Right atrium auricular region (tissue), 2 donors: ENCODE data around the gene CCDC181. TPM values are rescaled to one million over a fixed set of nuclear protein-coding genes. Genes with fewer than 3 reads are reported as not detected.

Experiments
- DNase-seq: peaks from one replicate; pipeline ENCODE4 v3.0.0-alpha.2; 2019; ENCODE audit warnings: low spot score
- H3K27ac ChIP-seq, 2 donors: fragments of 200-600 bp; sonication (generic); 1 replicate in 1 of 2; 2 replicates in 1 of 2; pipeline ENCODE4 v1.5.1; 2016 to 2019
- H3K27me3 ChIP-seq, 2 donors: fragments of 200-600 bp; sonication (generic); one replicate each; pipeline versions ENCODE4 v1.5.1 to v1.6.0; 2017 to 2019
- H3K36me3 ChIP-seq: fragments of 200-600 bp; sonication (generic); one replicate; pipeline ENCODE4 v1.5.1; 2016
- H3K4me1 ChIP-seq, 2 donors: fragments of 200-600 bp; sonication (generic); one replicate each; pipeline versions ENCODE4 v1.5.1 to v1.6.0; 2017 to 2019
- H3K4me3 ChIP-seq, 2 donors: fragments of 200-600 bp; sonication (generic); 1 replicate in 1 of 2; 2 replicates in 1 of 2; pipeline ENCODE4 v1.5.1; 2017 to 2019; ENCODE audit warnings: mild to moderate bottlenecking in 1 of 2, moderate library complexity in 1 of 2
- H3K9me3 ChIP-seq, 2 donors: fragments of 200-600 bp; sonication (generic); one replicate each; pipeline ENCODE4 v1.5.1; 2019
- total RNA-seq, 2 donors: library from RNA; depleted of rRNA; stranded (reverse); fragments of >200 nt; gene quantifications; one replicate each; pipeline ENCODE4 v1.1.0, GENCODE V29; 2016
- TF ChIP-seq, protein P1 (sequence below), 2 donors: fragments of 200-600 bp; sonication (generic); IDR thresholded peaks; one replicate each; pipeline ENCODE4 v1.5.1; 2019; ENCODE audit warnings: antibody characterized with exemption in 2 of 2

The CCDC181 gene
- total RNA-seq, 2 donors from 2014 or later: 0.37 to 1.9 TPM

DNA sequence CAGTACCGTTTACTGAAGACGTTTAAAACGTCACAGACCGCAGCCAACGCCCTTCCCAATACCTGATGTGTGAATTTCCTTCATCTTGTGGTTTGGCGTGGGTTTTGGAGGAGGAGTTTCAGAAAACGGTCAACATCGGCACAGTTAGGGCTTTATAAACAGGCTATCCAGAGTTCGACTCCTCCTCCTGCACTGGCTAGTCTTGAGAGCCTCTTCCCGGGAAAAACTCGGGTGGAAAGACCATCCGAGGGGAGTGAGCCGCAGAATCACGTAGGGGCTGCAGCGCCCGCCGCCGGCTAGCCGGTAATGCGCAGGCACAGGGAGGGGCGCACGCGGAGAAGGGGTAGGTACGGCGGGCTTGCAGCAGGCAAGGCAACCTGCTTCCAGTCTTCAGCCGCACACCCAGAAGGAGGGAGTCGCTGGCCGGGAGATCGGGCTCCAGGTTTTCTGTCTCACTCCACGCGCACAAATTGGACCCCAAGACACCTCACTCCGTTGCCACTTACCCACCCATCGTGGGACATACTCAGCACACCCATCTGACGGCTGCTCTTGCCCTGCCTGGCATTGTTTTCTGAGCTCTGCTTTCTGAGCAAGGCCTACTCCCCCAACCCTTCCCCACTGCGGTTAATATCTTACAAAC is 33.0 kb upstream of the CCDC181 start:
- DNase-seq: no peak
- H3K4me3 ChIP-seq: peak overlapping the region; percentile 13 to 40
- no peaks in the 10 kb centered on the region for H3K27me3 ChIP-seq
- no peak overlapping the region for H3K27ac ChIP-seq
- H3K36me3 ChIP-seq: peaks cover 5% of the 10 kb centered on the region
- no peaks in the 10 kb centered on the region for H3K4me1 ChIP-seq
- peaks cover 0 to 18% of the 10 kb centered on the region in 2 donors for H3K9me3 ChIP-seq
- TF ChIP-seq, protein P1, sequence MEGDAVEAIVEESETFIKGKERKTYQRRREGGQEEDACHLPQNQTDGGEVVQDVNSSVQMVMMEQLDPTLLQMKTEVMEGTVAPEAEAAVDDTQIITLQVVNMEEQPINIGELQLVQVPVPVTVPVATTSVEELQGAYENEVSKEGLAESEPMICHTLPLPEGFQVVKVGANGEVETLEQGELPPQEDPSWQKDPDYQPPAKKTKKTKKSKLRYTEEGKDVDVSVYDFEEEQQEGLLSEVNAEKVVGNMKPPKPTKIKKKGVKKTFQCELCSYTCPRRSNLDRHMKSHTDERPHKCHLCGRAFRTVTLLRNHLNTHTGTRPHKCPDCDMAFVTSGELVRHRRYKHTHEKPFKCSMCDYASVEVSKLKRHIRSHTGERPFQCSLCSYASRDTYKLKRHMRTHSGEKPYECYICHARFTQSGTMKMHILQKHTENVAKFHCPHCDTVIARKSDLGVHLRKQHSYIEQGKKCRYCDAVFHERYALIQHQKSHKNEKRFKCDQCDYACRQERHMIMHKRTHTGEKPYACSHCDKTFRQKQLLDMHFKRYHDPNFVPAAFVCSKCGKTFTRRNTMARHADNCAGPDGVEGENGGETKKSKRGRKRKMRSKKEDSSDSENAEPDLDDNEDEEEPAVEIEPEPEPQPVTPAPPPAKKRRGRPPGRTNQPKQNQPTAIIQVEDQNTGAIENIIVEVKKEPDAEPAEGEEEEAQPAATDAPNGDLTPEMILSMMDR (IDR thresholded peaks at IDR 0.05): no peak

DNA sequence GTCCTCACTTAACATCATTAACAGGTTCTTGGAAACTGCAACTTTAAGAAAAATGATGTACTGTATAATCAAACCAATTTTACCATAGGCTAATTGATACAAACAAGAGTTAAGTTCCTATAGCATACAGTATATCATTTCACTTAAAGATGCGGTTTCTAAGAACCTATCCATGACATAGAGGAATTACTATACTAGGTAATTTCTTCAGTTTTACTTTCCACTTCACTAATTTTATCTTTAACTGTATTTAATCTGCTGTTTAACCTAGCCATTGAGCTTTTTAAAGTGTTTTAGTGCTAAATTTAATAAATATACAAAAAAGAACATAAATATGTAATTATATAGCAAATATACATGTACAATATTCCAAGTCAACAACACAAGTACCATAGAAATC is 30.2 kb upstream of the CCDC181 start:
- H3K27me3 ChIP-seq: no peaks in the 10 kb centered on the region
- no peak overlapping the region for H3K4me3 ChIP-seq
- no peaks in the 10 kb centered on the region for H3K4me1 ChIP-seq
- no peaks in the 10 kb centered on the region for H3K36me3 ChIP-seq
- no peak overlapping the region for H3K27ac ChIP-seq
- no peak for DNase-seq
- H3K9me3 ChIP-seq: peaks cover 0 to 18% of the 10 kb centered on the region in 2 donors
- TF ChIP-seq, protein P1 (IDR thresholded peaks at IDR 0.05): no peak

DNA sequence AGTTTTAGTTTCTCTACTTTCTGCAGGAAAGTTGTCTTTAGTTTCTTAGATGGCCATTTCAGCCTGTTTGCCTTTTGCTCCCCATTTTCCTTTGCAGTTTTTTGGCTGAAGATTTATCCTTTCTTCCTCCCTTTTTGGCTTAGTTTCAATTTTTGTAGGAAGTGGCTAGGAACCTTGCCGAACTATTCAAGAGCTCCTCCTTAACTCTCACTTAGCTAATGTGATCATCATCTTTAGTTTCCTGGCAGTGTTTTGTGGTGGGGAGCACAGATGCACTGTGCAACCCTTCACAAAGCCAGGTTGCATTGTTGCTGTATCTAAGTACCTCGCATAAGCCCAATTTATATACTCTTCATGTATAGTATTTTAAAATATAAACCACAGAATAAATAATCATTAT is 28.8 kb upstream of the CCDC181 start:
- DNase-seq: no peak
- Histone ChIP-seq H3K4me1 (no peaks in the 10 kb centered on the region), H3K36me3 (no peaks in the 10 kb centered on the region), H3K27me3 (no peaks in the 10 kb centered on the region), H3K9me3 (peaks cover 0 to 18% of the 10 kb centered on the region in 2 donors), H3K27ac (no peak overlapping the region), H3K4me3 (no peak overlapping the region)
- TF ChIP-seq, protein P1 (IDR thresholded peaks at IDR 0.05): no peak

- Histone ChIP-seq H3K4me3 (no peak overlapping the region), H3K9me3 (peaks cover 0 to 14% of the 10 kb centered on the region in 2 donors), H3K4me1 (no peaks in the 10 kb centered on the region), H3K27ac (no peak overlapping the region), H3K36me3 (no peaks in the 10 kb centered on the region), H3K27me3 (no peaks in the 10 kb centered on the region)
- no peak for DNase-seq
- TF ChIP-seq, protein P1 (IDR thresholded peaks at IDR 0.05): no peak
Measured at GRCh38 chr1:169452921-169453320, 25.6 kb upstream of the CCDC181 start.

DNA sequence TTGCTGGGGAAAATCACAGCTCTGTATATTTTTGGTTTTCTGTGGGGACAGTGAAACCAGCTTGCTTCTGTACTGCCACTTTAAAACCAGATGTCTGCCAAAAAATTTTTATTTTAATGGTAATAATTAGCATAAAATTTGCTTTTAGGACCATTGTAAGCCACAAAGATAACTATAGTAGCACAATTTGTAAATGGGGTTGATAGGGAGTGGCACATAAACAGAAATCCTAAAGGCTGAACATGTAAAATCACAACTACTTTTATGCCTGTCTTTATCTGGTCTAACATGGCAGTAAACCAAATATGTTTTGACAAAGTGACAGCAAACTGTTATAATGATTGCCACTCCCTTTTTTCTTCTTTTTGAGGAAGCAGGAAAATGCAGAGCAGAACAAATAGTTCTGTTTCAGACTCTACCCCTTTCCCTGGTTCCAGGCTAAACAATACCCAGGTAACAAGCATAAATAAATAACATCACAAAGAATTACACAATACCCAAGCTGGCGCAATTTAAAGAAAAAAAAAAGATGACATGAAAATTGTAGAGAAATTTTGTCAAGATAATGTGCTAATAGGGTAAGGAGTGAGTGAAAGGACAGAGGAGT is 24.0 kb upstream of the CCDC181 start:
- Histone ChIP-seq H3K27ac (no peak overlapping the region), H3K27me3 (no peaks in the 10 kb centered on the region), H3K36me3 (no peaks in the 10 kb centered on the region), H3K4me3 (no peak overlapping the region), H3K9me3 (no peaks in the 10 kb centered on the region), H3K4me1 (no peaks in the 10 kb centered on the region)
- no peak for DNase-seq
- TF ChIP-seq, protein P1 (IDR thresholded peaks at IDR 0.05): no peak
